Measurements from ENCODE around the gene TTYH2. TPM values are rescaled to one million over a fixed set of nuclear protein-coding genes. Genes with fewer than 3 reads are reported as not detected.

TTYH2 gene
- total RNA-seq, 1 donor from 2014 or later = 7.4 TPM

DNA sequence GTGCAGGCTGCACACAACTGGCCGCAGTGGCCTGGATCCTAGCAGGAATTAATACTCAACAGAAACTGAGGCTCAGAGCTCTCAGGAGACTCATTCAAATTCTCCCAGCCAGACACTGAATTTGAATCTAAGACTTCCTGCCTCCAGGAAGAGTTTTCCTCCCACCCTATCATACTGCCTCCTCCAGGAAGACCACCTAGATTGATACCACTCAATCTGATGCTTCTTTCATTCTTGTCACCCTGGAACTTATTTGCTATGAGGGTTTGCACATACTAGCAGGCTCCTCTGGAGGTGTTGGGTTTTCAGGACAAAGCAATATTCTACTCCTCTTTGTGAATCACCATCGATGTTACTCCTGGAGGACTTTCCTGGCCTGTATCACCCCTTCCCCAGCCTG is 15.6 kb upstream of the TTYH2 start:
- no peaks in the 10 kb centered on the region for H3K9me3 ChIP-seq
- H3K4me1 ChIP-seq = no peaks in the 10 kb centered on the region
- intact Hi-C loops (cut with DNase I) = no loop called here
- DNase-seq = no peak
- H3K4me3 ChIP-seq = no peak overlapping the region
- no peaks in the 10 kb centered on the region for H3K36me3 ChIP-seq
- no peak overlapping the region for H3K27ac ChIP-seq
- TF ChIP-seq, protein P1, sequence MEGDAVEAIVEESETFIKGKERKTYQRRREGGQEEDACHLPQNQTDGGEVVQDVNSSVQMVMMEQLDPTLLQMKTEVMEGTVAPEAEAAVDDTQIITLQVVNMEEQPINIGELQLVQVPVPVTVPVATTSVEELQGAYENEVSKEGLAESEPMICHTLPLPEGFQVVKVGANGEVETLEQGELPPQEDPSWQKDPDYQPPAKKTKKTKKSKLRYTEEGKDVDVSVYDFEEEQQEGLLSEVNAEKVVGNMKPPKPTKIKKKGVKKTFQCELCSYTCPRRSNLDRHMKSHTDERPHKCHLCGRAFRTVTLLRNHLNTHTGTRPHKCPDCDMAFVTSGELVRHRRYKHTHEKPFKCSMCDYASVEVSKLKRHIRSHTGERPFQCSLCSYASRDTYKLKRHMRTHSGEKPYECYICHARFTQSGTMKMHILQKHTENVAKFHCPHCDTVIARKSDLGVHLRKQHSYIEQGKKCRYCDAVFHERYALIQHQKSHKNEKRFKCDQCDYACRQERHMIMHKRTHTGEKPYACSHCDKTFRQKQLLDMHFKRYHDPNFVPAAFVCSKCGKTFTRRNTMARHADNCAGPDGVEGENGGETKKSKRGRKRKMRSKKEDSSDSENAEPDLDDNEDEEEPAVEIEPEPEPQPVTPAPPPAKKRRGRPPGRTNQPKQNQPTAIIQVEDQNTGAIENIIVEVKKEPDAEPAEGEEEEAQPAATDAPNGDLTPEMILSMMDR (IDR thresholded peaks at IDR 0.05) = no peak
- H3K27me3 ChIP-seq = peaks cover 23% of the 10 kb centered on the region
- ATAC-seq = no peak

DNA sequence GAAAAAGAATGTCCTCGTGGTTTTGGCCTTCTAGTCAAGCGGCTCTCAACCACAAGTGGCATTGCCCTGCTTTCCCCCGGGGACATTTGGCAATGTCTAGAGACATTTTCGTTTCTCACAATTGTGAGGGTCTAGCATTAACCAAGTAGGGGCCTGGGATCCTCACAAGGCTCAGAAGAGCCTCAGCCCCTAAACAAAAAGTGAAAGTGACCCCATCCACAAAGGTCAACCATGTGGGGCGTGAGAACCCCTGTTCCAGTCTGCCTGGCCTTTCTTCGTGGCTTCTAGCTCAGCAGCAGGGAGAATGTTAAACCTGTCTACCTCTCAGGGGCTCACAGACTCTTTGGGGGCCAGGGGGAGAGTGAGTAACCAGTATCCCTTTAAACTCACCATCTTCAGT is 14.7 kb upstream of the TTYH2 start:
- Histone ChIP-seq H3K27me3 (peaks cover 23% of the 10 kb centered on the region), H3K4me1 (no peaks in the 10 kb centered on the region), H3K9me3 (no peaks in the 10 kb centered on the region), H3K4me3 (no peak overlapping the region), H3K36me3 (no peaks in the 10 kb centered on the region), H3K27ac (no peak overlapping the region)
- intact Hi-C loops (cut with DNase I) = no loop called here
- ATAC-seq (no peak), DNase-seq (no peak)
- TF ChIP-seq, protein P1 (IDR thresholded peaks at IDR 0.05) = no peak

DNA sequence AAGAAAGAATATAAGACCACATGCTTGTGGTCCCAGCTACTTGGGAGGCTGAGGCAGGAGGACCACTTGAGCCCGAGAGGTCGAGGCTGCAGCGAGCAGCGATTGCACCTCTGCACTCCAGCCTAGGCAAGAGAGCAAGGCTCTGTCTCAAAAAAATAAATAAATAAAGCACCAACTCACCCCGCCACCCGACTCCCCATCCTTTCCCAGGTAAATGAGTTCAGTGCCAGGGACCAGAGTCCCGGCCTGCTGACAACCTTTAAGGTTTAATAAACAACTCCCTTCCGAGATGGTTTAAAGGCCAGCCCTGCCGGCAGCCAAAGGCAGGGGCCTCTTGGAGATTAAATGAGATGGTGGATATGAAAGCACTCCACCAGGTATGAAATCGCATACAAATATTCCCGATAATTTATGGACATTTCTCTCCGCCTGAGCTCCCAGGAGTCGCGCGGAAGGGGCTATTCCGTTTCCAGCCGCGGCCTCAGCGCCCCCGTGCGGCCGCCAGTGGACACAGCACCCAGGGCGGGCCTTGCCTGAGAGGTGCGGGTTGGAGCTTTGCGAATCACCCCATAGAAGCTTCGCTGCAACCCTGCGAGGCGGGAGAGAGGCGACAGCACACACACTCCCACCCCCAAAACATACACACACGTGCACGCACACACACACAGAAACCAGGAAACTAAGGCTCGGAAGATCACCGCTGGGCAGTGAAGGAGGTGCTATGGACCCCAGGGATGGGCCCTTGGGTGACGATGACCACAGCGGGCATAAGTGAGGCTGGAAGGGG is 13.9 kb upstream of the TTYH2 start:
- H3K4me3 ChIP-seq = no peak overlapping the region

DNA sequence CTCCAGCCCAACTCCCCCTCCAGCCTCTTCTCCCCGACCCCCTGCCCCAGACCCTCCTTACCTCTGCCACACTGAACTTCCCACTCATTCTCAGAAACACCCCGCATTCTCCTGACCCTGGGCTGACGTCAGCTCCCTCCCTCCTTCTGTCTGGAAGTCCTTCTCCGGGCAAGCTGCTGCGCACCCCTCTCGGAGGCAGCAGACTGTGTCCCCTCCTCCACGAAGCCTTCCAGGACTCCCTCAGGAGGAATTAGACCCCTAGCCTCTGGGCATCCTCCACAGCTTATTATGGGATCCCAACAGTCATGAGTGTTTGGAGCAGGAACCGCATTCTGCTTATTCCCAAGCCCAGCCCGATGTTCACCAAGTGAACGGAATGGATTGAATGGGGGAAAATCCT is 13.3 kb upstream of the TTYH2 start:
- Histone ChIP-seq H3K4me3 (no peak overlapping the region), H3K36me3 (peaks cover 8% of the 10 kb centered on the region), H3K27ac (no peak overlapping the region), H3K9me3 (no peaks in the 10 kb centered on the region), H3K4me1 (peaks cover 11% of the 10 kb centered on the region), H3K27me3 (peaks cover 18% of the 10 kb centered on the region)
- TF ChIP-seq, protein P1 (IDR thresholded peaks at IDR 0.05) = no peak
- intact Hi-C loops (cut with DNase I) = no loop called here
- DNase-seq (no peak), ATAC-seq (no peak)

More for the DNA sequence above, 13.9 kb upstream of the TTYH2 start:
- H3K4me1 ChIP-seq = peaks cover 5% of the 10 kb centered on the region
- no peaks in the 10 kb centered on the region for H3K9me3 ChIP-seq
- peaks cover 1% of the 10 kb centered on the region for H3K36me3 ChIP-seq
- ATAC-seq (peak; percentile 72), DNase-seq (peak; percentile 83)
- intact Hi-C loops (cut with DNase I) = no loop called here
- peaks cover 23% of the 10 kb centered on the region for H3K27me3 ChIP-seq
- H3K27ac ChIP-seq = no peak overlapping the region
- TF ChIP-seq, protein P1 (IDR thresholded peaks at IDR 0.05) = peak; percentile 92

DNA sequence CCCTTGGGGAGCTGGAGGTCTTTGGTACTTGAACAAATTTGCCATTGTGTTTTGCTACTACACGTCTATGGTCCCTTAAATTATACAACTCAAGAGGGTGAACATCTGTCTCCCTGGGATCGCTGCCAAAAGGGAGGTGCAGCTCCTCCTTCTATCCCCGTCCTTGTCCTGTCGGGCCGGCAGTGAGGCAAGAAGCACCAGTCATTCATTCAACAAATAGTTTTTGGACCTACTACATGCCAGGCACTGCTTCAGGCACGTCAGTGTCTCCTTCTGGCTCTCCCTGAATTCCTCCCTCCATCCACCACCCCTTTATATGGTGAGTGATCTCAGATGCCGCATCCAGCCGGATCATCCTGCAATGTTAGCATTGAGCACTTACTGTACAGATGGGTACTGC is 12.1 kb upstream of the TTYH2 start:
- no peak for DNase-seq
- Histone ChIP-seq H3K36me3 (peaks cover 19% of the 10 kb centered on the region), H3K9me3 (no peaks in the 10 kb centered on the region), H3K27ac (no peak overlapping the region), H3K4me1 (peaks cover 21% of the 10 kb centered on the region), H3K4me3 (no peak overlapping the region), H3K27me3 (peaks cover 7% of the 10 kb centered on the region)
- ATAC-seq = no peak
- TF ChIP-seq, protein P1 (IDR thresholded peaks at IDR 0.05) = no peak
- intact Hi-C loops (cut with DNase I) = no loop called here

Data from upper lobe of right lung (tissue), 1 donor.